Gastroesophageal sphincter (tissue), 4 donors: ENCODE results near the gene PPARG. TPM values are rescaled to one million over a fixed set of nuclear protein-coding genes. Genes with fewer than 3 reads are reported as not detected.

Source experiments
- ATAC-seq: fragments of 150-250 bp; one replicate; pipeline ENCODE4 v1.9.1; 2016; ENCODE audit warnings: mild to moderate bottlenecking, moderate library complexity
- H3K27ac ChIP-seq, 4 donors: fragments of 200-600 bp; sonication (generic) in 3 of 4; 1 replicate in 3 of 4; 2 replicates in 1 of 4; pipeline ENCODE4 v1.5.1; 2016 to 2019
- H3K27me3 ChIP-seq: fragments of 200-600 bp; sonication (generic); one replicate; pipeline ENCODE4 v1.5.1; 2019
- H3K36me3 ChIP-seq, 2 donors: fragments of 200-600 bp; sonication (generic); one replicate each; pipeline ENCODE4 v1.5.1; 2019; ENCODE audit warnings: control low read depth in 1 of 2
- H3K4me1 ChIP-seq, 3 donors: fragments of 200-600 bp; sonication (generic); 1 replicate in 2 of 3; 2 replicates in 1 of 3; pipeline ENCODE4 v1.5.1; 2016 to 2019; ENCODE audit warnings: control low read depth in 2 of 3
- H3K4me3 ChIP-seq, 2 donors: fragments of 200-600 bp; sonication (generic); one replicate each; pipeline ENCODE4 v1.5.1; 2019; ENCODE audit warnings: mild to moderate bottlenecking in 1 of 2, moderate library complexity in 1 of 2
- H3K9me3 ChIP-seq, 3 donors: fragments of 200-600 bp; sonication (generic); one replicate each; pipeline ENCODE4 v1.5.1; 2017 to 2019; ENCODE audit warnings: control low read depth in 2 of 3
- CTCF ChIP-seq, 4 experiments: fragments of 200-600 bp in 2 of 4; fragments of 450-650 bp in 2 of 4; sonication (generic) in 1 of 4; IDR thresholded peaks; one replicate each; pipeline ENCODE4 v1.5.1; 2017 to 2019; ENCODE audit warnings: antibody characterized with exemption in 4 of 4, mild to moderate bottlenecking in 2 of 4, moderate library complexity in 2 of 4
- EP300 ChIP-seq: sonication (generic); formaldehyde crosslinking; IDR thresholded peaks from one replicate; pipeline ENCODE4 v1.6.1; 2017; ENCODE audit warnings: antibody characterized with exemption, mild to moderate bottlenecking
- POLR2A ChIP-seq, 2 donors: fragments of 450-650 bp; IDR thresholded peaks; one replicate each; pipeline ENCODE4 v1.6.1; 2017; ENCODE audit warnings: antibody characterized with exemption in 2 of 2, mild to moderate bottlenecking in 2 of 2, moderate library complexity in 1 of 2
- POLR2AphosphoS5 ChIP-seq: sonication (generic); formaldehyde crosslinking; IDR thresholded peaks from one replicate; pipeline ENCODE4 v1.6.1; 2017; ENCODE audit warnings: antibody characterized with exemption
- WGBS, 2 donors: methylation state at CpG; one replicate each; pipeline ENCODE4 v1.1.5; 2018; ENCODE audit warnings: low coverage in 1 of 2; 5-methylcytosine and 5-hydroxymethylcytosine counted together
- total RNA-seq, 4 donors: library from RNA; depleted of rRNA; stranded (reverse); fragments of >200 nt; gene quantifications; one replicate each; pipeline ENCODE4 v1.1.0, GENCODE V29; 2016

PPARG gene
- total RNA-seq, 4 donors from 2014 or later: 3.9 to 14.9 (median 9.3) TPM

GRCh38 chr3:12393894-12394293 lies 105.0 kb downstream of the PPARG start:
- WGBS, 2 donors: 79 to 93% methylated on average over 1 of the region's 1 CpG
- Histone ChIP-seq H3K9me3 (no peaks in the 10 kb centered on the region), H3K27me3 (peaks cover 3% of the 10 kb centered on the region), H3K27ac (no peak overlapping the region), H3K4me3 (no peak overlapping the region), H3K36me3 (no peaks in the 10 kb centered on the region), H3K4me1 (no peaks in the 10 kb centered on the region)
- TF ChIP-seq CTCF (IDR thresholded peaks at IDR 0.05): no peak
- no peak for TF ChIP-seq POLR2A (IDR thresholded peaks at IDR 0.05)
- peak; percentile 54 for TF ChIP-seq POLR2AphosphoS5
- peak; percentile 78 for ATAC-seq

GRCh38 chr3:12394569-12395271 lies 105.8 kb downstream of the PPARG start:
- no peaks in the 10 kb centered on the region for H3K36me3 ChIP-seq
- no peak overlapping the region for H3K4me3 ChIP-seq
- WGBS, 2 donors: 45 to 71% methylated on average over 3 to 4 of the region's 4 CpGs
- ATAC-seq: no peak
- H3K27me3 ChIP-seq: peaks cover 9% of the 10 kb centered on the region
- no peak for TF ChIP-seq POLR2A (IDR thresholded peaks at IDR 0.05)
- TF ChIP-seq POLR2AphosphoS5: no peak
- no peak for TF ChIP-seq CTCF (IDR thresholded peaks at IDR 0.05)
- TF ChIP-seq EP300: no peak
- no peaks in the 10 kb centered on the region for H3K4me1 ChIP-seq
- no peak overlapping the region for H3K27ac ChIP-seq
- H3K9me3 ChIP-seq: no peaks in the 10 kb centered on the region

GRCh38 chr3:12395349-12396012 lies 106.6 kb downstream of the PPARG start:
- H3K27ac ChIP-seq: no peak overlapping the region
- WGBS, 2 donors: 72 to 76% methylated on average over 5 of the region's 5 CpGs
- H3K27me3 ChIP-seq: peaks cover 9% of the 10 kb centered on the region
- TF ChIP-seq EP300 (no peak), POLR2AphosphoS5 (no peak), CTCF (IDR thresholded peaks at IDR 0.05) (no peak), POLR2A (IDR thresholded peaks at IDR 0.05) (no peak)
- H3K36me3 ChIP-seq: no peaks in the 10 kb centered on the region
- H3K9me3 ChIP-seq: no peaks in the 10 kb centered on the region
- no peaks in the 10 kb centered on the region for H3K4me1 ChIP-seq
- no peak for ATAC-seq
- no peak overlapping the region for H3K4me3 ChIP-seq

GRCh38 chr3:12396471-12396870 lies 107.6 kb downstream of the PPARG start:
- Histone ChIP-seq H3K36me3 (no peaks in the 10 kb centered on the region), H3K9me3 (no peaks in the 10 kb centered on the region), H3K4me3 (no peak overlapping the region), H3K4me1 (no peaks in the 10 kb centered on the region), H3K27ac (no peak overlapping the region), H3K27me3 (peaks cover 9% of the 10 kb centered on the region)
- ATAC-seq: no peak
- TF ChIP-seq POLR2AphosphoS5 (no peak), CTCF (IDR thresholded peaks at IDR 0.05) (no peak), POLR2A (IDR thresholded peaks at IDR 0.05) (no peak), EP300 (no peak)
- 76 to 78% methylated on average over 5 to 6 of the region's 6 CpGs for WGBS, 2 donors

- no peak for ATAC-seq
These were observed 110.4 kb downstream of the PPARG start for GRCh38 chr3:12399226-12399625.

More at GRCh38 chr3:12399226-12399625, 110.4 kb downstream of the PPARG start:
- WGBS, 2 donors: 82% methylated on average over 1 of the region's 1 CpG; no CpG with 5 or more reads in 1 of the 2 donors
- Histone ChIP-seq H3K27ac (no peak overlapping the region), H3K9me3 (no peaks in the 10 kb centered on the region), H3K36me3 (no peaks in the 10 kb centered on the region), H3K4me1 (no peaks in the 10 kb centered on the region), H3K27me3 (peaks cover 22% of the 10 kb centered on the region), H3K4me3 (no peak overlapping the region)
- no peak for TF ChIP-seq EP300
- no peak for TF ChIP-seq POLR2AphosphoS5
- TF ChIP-seq POLR2A (IDR thresholded peaks at IDR 0.05): no peak
- TF ChIP-seq CTCF (IDR thresholded peaks at IDR 0.05): no peak
